Osteoblast (primary cell): ENCODE data around the gene CD68. TPM values are rescaled to one million over a fixed set of nuclear protein-coding genes. Genes with fewer than 3 reads are reported as not detected.

Experiments used
- DNase-seq: peaks from one replicate; pipeline ENCODE4 v3.0.0; 2011; ENCODE audit warnings: low spot score, mixed read lengths; ENCODE audit not compliant: insufficient read length; ENCODE audit errors: missing footprints
- H2AFZ ChIP-seq: 2 replicates; pipeline ENCODE4 v1.6.0; 2011; ENCODE audit warnings: mild to moderate bottlenecking, low read length
- H3K27ac ChIP-seq: 2 replicates; pipeline ENCODE4 v1.5.1; 2011; ENCODE audit warnings: mild to moderate bottlenecking, low read depth, low read length, moderate library complexity
- H3K27me3 ChIP-seq: 2 replicates; pipeline ENCODE4 v1.6.0; 2012; ENCODE audit warnings: mild to moderate bottlenecking, control low read depth, inconsistent platforms, low read length, moderate library complexity; ENCODE audit not compliant: insufficient read depth
- H3K36me3 ChIP-seq: 2 replicates; pipeline ENCODE4 v1.5.1; 2011; ENCODE audit warnings: mild to moderate bottlenecking, low read length, control low read depth, moderate library complexity; ENCODE audit not compliant: insufficient read depth
- H3K4me1 ChIP-seq: 2 replicates; pipeline ENCODE4 v1.5.1; 2011; ENCODE audit warnings: mild to moderate bottlenecking, low read length, control low read depth, moderate library complexity; ENCODE audit not compliant: insufficient read depth
- H3K4me2 ChIP-seq: 2 replicates; pipeline ENCODE4 v1.6.0; 2011; ENCODE audit warnings: mild to moderate bottlenecking, low read length; ENCODE audit not compliant: insufficient read depth
- H3K4me3 ChIP-seq: fragments of 200-600 bp; sonication (generic); 3 replicates; pipeline ENCODE4 v1.5.1; 2012; ENCODE audit warnings: mild to moderate bottlenecking, low read length, inconsistent platforms; ENCODE audit not compliant: insufficient read depth
- H3K79me2 ChIP-seq: 2 replicates; pipeline ENCODE4 v1.6.0; 2012; ENCODE audit warnings: mild to moderate bottlenecking, low read length, control low read depth, inconsistent platforms; ENCODE audit not compliant: insufficient read depth
- H3K9me3 ChIP-seq: 2 replicates; pipeline ENCODE4 v1.5.1; 2011; ENCODE audit warnings: low read depth, low read length, control low read depth
- H4K20me1 ChIP-seq: 2 replicates; pipeline ENCODE4 v1.6.0; 2012; ENCODE audit warnings: mild to moderate bottlenecking, low read length, control low read depth; ENCODE audit not compliant: insufficient read depth
- CTCF ChIP-seq: IDR thresholded peaks from 2 replicates; pipeline ENCODE4 v1.5.1; 2011; ENCODE audit warnings: mild to moderate bottlenecking, low read depth, low read length, moderate library complexity; ENCODE audit errors: extremely low read depth
- total RNA-seq: library from RNA; depleted of rRNA; stranded (reverse); fragments of >200 nt; gene quantifications from 2 replicates; pipeline ENCODE4 v1.2.3, GENCODE V29; 2012

The CD68 gene
- total RNA-seq, 1 donor = 31.8 TPM

- no peak overlapping the region for H2AFZ ChIP-seq
- no peak for DNase-seq
- peaks cover 3% of the 10 kb centered on the region for H3K4me1 ChIP-seq
- peaks cover 14% of the 10 kb centered on the region for H3K27me3 ChIP-seq
- H3K4me2 ChIP-seq = no peak overlapping the region
- no peak overlapping the region for H3K4me3 ChIP-seq
- H3K79me2 ChIP-seq = no peaks in the 10 kb centered on the region
- peaks cover 10% of the 10 kb centered on the region for H3K9me3 ChIP-seq
- TF ChIP-seq CTCF = no peak
- no peak overlapping the region for H3K27ac ChIP-seq
- no peaks in the 10 kb centered on the region for H4K20me1 ChIP-seq
- H3K36me3 ChIP-seq = no peaks in the 10 kb centered on the region
These were observed 40.4 kb upstream of the CD68 start for GRCh38 chr17:7538891-7539545.

GRCh38 chr17:7541074-7541621 lies 38.3 kb upstream of the CD68 start:
- H4K20me1 ChIP-seq = no peaks in the 10 kb centered on the region
- H3K79me2 ChIP-seq = no peaks in the 10 kb centered on the region
- DNase-seq = no peak
- no peak overlapping the region for H3K27ac ChIP-seq
- H3K4me1 ChIP-seq = peaks cover 3% of the 10 kb centered on the region
- H3K4me3 ChIP-seq = no peak overlapping the region
- TF ChIP-seq CTCF = no peak
- H3K36me3 ChIP-seq = no peaks in the 10 kb centered on the region
- peaks cover 15% of the 10 kb centered on the region for H3K27me3 ChIP-seq
- H3K4me2 ChIP-seq = no peak overlapping the region
- no peak overlapping the region for H2AFZ ChIP-seq
- peaks cover 10% of the 10 kb centered on the region for H3K9me3 ChIP-seq

GRCh38 chr17:7544911-7545310 lies 34.5 kb upstream of the CD68 start:
- no peak overlapping the region for H3K27ac ChIP-seq

More at GRCh38 chr17:7544911-7545310, 34.5 kb upstream of the CD68 start:
- Histone ChIP-seq H3K4me2 (no peak overlapping the region), H3K4me1 (peaks cover 10% of the 10 kb centered on the region), H4K20me1 (no peaks in the 10 kb centered on the region), H3K9me3 (no peaks in the 10 kb centered on the region), H3K4me3 (no peak overlapping the region), H3K79me2 (no peaks in the 10 kb centered on the region), H2AFZ (no peak overlapping the region), H3K27me3 (peaks cover 15% of the 10 kb centered on the region), H3K36me3 (no peaks in the 10 kb centered on the region)
- TF ChIP-seq CTCF = no peak
- DNase-seq = peak; percentile 18
